Measurements from ENCODE around the gene CAMTA1. TPM values are rescaled to one million over a fixed set of nuclear protein-coding genes. Genes with fewer than 3 reads are reported as not detected.

The CAMTA1 gene
- polyA plus RNA-seq, 1 donor from 2014 or later: 162 TPM

DNA sequence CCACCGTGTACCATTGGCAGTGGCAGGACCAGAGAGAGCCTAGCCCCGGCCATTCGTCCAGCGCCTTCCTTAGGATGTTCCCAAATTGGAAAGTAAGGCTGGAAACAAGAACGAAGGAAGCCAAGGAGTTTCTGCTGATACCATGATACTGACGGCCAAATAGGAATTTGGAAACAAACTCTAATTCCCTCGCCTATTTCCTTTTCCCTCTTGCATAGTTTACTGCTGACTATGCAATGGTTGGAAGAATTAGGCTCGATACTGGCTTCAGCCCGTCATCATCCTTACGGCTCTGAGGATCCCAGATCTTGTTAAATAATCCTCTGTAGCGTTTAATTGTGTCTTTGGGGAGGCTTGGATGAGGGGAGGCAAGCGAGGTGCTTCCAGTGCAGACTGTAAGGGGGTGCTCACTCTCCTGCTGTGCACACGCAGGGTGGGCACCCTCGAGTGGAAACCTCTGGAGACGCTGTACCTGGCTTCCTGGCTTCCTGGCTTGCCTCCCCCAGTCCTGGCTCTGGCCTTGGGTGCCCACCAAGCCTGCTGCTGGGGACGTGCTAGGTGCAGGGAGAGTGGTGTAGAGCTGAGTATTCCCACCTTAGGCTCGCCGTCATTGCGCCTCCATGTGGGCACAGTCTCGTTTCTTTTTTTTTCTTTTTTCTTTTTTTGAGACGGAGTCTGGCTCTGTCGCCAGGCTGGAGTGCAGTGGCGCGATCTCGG is 27.4 kb upstream of the CAMTA1 start:
- no peak overlapping the region for H3K9ac ChIP-seq (ENCODE audit: low read length)
- H3K27ac ChIP-seq (ENCODE audit: low read length): no peak overlapping the region
- H3K9me3 ChIP-seq (ENCODE audit: low read length): no peaks in the 10 kb centered on the region
- no peak overlapping the region for H3K4me2 ChIP-seq (ENCODE audit: low read length)
- no peak overlapping the region for H3K4me3 ChIP-seq (ENCODE audit: low read length)
- H3K36me3 ChIP-seq (ENCODE audit: insufficient read depth, low read length): no peaks in the 10 kb centered on the region
- H3K27me3 ChIP-seq (ENCODE audit: insufficient read depth, low read depth, low read length): no peaks in the 10 kb centered on the region
- no peaks in the 10 kb centered on the region for H4K20me1 ChIP-seq (ENCODE audit: insufficient read depth)
- H2AFZ ChIP-seq (ENCODE audit: low read depth, low read length): no peak overlapping the region
- no peaks in the 10 kb centered on the region for H3K9me2 ChIP-seq (ENCODE audit: insufficient read depth, low read length)
- H3K79me2 ChIP-seq (replicated peaks; ENCODE audit: insufficient read depth, low read length): no peaks in the 10 kb centered on the region
- H3F3A ChIP-seq (ENCODE audit: insufficient read depth, low read length, poor library complexity, severe bottlenecking): no peaks in the 10 kb centered on the region
- no peak for TF ChIP-seq TAF1 (IDR thresholded peaks at IDR 0.05; ENCODE audit: low read depth)
- TF ChIP-seq EZH2 (IDR thresholded peaks at IDR 0.05; ENCODE audit: borderline replicate concordance, insufficient read depth, low read length, poor library complexity, severe bottlenecking): no peak

DNA sequence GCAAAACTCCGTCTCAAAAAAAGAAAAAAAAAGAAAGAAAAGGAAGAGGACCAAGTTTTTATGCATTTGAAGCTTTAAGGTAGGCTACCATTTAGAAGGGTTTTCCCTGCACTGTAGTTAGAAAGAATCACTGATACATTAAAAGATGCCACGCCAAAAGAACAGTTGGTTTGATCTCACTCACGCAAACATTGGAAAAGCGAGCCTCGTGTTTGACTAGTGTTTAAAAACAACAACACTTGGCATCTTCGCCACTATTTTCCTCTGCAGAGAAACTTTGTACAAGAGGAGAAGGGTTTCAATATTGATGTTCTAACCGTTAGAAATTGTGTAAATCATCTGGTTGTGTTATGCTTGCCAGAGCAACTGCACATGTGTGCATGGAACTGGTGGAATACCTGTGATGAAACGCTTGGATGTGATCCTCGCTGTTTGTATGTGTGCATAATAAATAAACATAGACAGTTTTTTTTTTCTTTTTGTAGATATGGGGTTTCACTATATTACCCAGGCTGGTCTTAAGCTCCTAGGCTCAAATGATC is 24.0 kb upstream of the CAMTA1 start:
- H3F3A ChIP-seq (ENCODE audit: insufficient read depth, low read length, poor library complexity, severe bottlenecking): no peaks in the 10 kb centered on the region

More for the DNA sequence above, 24.0 kb upstream of the CAMTA1 start:
- H3K36me3 ChIP-seq (ENCODE audit: insufficient read depth, low read length): no peaks in the 10 kb centered on the region
- H3K9me2 ChIP-seq (ENCODE audit: insufficient read depth, low read length): no peaks in the 10 kb centered on the region
- no peak overlapping the region for H3K4me3 ChIP-seq (ENCODE audit: low read length)
- no peak overlapping the region for H2AFZ ChIP-seq (ENCODE audit: low read depth, low read length)
- no peak overlapping the region for H3K4me2 ChIP-seq (ENCODE audit: low read length)
- H3K9ac ChIP-seq (ENCODE audit: low read length): no peak overlapping the region
- no peaks in the 10 kb centered on the region for H3K27me3 ChIP-seq (ENCODE audit: insufficient read depth, low read depth, low read length)
- no peaks in the 10 kb centered on the region for H4K20me1 ChIP-seq (ENCODE audit: insufficient read depth)
- H3K79me2 ChIP-seq (replicated peaks; ENCODE audit: insufficient read depth, low read length): no peaks in the 10 kb centered on the region
- H3K9me3 ChIP-seq (ENCODE audit: low read length): no peaks in the 10 kb centered on the region
- no peak for TF ChIP-seq TAF1 (IDR thresholded peaks at IDR 0.05; ENCODE audit: low read depth)
- TF ChIP-seq RAD21 (conservative IDR thresholded peaks at IDR 0.05): no peak
- no peak for TF ChIP-seq SMC3 (conservative IDR thresholded peaks at IDR 0.05; ENCODE audit: poor library complexity)
- TF ChIP-seq EZH2 (IDR thresholded peaks at IDR 0.05; ENCODE audit: borderline replicate concordance, insufficient read depth, low read length, poor library complexity, severe bottlenecking): no peak
- TF ChIP-seq MXI1 (conservative IDR thresholded peaks at IDR 0.05; ENCODE audit: poor library complexity, severe bottlenecking): no peak
- TF ChIP-seq EP300 (conservative IDR thresholded peaks at IDR 0.05; ENCODE audit: poor library complexity, severe bottlenecking): no peak
- no peak for TF ChIP-seq POLR2AphosphoS5 (IDR thresholded peaks at IDR 0.05)
- no peak for TF ChIP-seq REST (IDR thresholded peaks at IDR 0.05; ENCODE audit: borderline replicate concordance)
- TF ChIP-seq, protein P1, sequence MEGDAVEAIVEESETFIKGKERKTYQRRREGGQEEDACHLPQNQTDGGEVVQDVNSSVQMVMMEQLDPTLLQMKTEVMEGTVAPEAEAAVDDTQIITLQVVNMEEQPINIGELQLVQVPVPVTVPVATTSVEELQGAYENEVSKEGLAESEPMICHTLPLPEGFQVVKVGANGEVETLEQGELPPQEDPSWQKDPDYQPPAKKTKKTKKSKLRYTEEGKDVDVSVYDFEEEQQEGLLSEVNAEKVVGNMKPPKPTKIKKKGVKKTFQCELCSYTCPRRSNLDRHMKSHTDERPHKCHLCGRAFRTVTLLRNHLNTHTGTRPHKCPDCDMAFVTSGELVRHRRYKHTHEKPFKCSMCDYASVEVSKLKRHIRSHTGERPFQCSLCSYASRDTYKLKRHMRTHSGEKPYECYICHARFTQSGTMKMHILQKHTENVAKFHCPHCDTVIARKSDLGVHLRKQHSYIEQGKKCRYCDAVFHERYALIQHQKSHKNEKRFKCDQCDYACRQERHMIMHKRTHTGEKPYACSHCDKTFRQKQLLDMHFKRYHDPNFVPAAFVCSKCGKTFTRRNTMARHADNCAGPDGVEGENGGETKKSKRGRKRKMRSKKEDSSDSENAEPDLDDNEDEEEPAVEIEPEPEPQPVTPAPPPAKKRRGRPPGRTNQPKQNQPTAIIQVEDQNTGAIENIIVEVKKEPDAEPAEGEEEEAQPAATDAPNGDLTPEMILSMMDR (IDR thresholded peaks at IDR 0.05; ENCODE audit: poor library complexity, severe bottlenecking): no peak
- H3K27ac ChIP-seq (ENCODE audit: low read length): no peak overlapping the region

Measured in neural cell (in vitro differentiated cells).